HUDEP-2 (cell line): ENCODE results near the gene LPGAT1.

ENCODE experiments used
- DNase-seq, 76 experiments: peaks; one replicate each; lab custom pipeline; 2025; ENCODE audit not compliant: unreplicated experiment in 76 of 76; lab: John Stamatoyannopoulos, UW

Gene LPGAT1

GRCh38 chr1:211781260-211781659, 49.3 kb downstream of the LPGAT1 start:
- DNase-seq: no peak

GRCh38 chr1:211775170-211775569, 55.4 kb downstream of the LPGAT1 start:
- DNase-seq: no peak

DNA sequence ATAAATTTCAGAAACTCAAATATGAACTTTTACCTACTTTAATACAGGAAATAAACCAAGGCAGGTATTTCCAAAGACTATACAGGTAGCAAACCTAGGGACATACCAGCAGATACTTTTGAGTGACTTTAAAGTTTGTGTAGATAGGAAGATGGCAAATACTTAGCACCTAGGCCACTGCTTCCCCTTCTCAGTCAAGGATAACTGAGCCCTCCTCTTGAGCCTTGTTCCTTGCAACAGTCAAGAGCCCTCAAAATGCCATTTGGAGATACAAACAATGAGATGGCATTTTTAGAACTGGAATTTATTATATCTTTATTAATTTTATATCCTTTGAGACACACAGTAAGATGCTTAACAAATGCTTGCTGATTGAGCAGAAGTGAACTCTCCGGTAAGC, 65.9 kb downstream of the LPGAT1 start:
- no peak for DNase-seq

GRCh38 chr1:211762206-211762605, 68.4 kb downstream of the LPGAT1 start:
- DNase-seq: no peak

DNA sequence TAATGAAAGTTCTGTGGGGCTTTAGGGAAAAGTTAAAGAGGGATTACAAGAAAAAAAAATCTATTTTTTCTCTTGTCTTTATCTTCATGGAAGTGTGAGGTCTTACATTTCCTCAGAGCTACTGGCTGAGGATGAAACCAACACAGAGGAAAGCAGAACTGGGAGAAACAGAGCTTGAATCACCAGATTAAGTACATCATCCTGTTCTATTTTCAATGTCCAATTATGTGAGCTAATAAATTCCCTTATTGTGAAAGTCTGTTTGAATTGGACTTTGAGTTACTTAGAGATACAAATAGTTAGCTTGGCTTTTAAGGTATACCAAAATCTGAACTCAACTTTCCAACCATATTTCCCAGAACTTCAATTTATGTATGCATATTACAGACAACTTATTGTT, 69.2 kb downstream of the LPGAT1 start:
- DNase-seq: no peak

DNA sequence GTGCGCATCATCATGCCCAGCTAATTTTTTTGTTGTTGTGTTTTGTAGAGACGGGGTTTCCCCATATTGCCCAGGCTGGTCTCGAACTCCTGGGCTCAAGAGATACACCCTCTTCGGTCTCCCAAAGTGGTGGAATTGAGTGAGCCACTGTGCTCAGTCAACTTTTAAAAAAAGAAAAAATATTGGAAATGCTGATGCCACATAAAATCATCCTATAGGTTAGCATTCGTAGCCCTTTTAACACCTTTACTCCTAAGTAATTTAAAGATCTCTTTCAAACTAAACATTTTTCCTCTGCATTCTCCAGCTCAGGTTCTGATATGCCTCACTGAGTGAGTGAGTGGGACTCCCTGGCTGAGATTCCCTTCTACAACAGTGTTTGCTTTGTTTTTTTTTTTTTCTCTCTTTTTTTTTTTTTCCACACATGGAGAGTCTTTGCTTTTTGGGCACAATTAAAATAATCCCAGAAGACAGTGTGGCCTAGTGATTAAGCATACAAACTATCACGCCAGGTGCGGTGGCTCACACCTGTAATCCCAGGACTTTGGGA, 74.0 kb downstream of the LPGAT1 start:
- no peak for DNase-seq

DNA sequence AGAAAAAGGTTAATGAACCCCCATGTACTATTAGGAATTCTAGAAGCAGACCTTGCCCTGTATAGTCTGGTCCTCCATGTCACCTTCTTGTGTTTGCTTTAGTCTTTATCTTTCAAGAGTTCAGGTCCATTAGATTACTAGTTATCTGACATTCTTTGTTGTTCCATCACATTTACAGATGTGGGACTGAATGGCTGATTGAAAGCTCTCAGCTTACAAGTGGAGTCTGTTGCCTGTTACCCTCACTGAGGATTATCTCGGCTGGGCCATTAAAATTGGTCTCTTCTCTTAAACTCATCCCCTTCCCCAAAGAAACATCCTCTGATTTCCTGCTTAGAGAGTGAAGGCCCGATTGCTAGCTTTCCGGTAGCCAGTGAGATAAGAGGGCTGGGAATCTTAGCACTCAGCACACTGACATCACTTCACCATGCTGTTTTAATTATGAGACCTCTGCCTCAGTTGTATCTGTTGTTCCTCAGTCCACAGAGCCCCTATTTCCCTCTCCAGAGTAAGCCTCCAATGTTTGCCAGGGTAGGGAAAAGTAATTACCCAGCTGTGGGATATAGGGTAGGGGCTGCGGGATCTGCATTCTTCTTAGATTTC, 76.8 kb downstream of the LPGAT1 start:
- no peak for DNase-seq

DNA sequence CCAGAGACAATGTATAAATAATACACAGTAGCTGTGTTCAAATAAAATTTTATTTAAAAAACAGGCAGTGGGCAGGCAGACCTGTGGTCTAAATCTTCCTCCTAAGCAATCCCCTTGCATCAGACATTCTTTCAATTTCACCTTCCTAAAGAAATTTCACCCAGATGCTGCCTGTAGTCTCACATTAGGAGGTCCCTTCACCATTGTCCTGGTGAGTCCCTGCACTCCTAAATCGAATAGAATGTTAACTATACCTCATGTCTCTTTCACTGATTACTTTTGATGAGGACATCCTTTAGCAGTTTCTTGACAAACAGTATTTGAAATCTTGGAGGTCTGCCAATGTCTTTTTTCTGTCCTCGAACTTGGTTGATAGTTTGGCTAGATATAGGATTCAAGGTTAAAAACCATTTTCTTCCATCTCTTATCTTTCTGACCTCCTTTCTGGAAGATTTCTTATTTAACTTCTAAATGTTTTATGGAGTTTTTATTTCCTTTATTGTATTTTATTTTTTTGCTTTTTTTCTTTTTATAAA, 77.5 kb downstream of the LPGAT1 start:
- peak in 7 of 76 experiments; percentile 5 to 20 (median 11) for DNase-seq

- DNase-seq: no peak
Observed at GRCh38 chr1:211752317-211752716, 78.2 kb downstream of the LPGAT1 start.

GRCh38 chr1:211751438-211751837, 79.1 kb downstream of the LPGAT1 start:
- DNase-seq: no peak

GRCh38 chr1:211750599-211750998, 80.0 kb downstream of the LPGAT1 start:
- DNase-seq: no peak

- DNase-seq: no peak
Observed at GRCh38 chr1:211749251-211749650, 81.3 kb downstream of the LPGAT1 start.

- DNase-seq: no peak
Observed at GRCh38 chr1:211748810-211749209, 81.8 kb downstream of the LPGAT1 start.

DNA sequence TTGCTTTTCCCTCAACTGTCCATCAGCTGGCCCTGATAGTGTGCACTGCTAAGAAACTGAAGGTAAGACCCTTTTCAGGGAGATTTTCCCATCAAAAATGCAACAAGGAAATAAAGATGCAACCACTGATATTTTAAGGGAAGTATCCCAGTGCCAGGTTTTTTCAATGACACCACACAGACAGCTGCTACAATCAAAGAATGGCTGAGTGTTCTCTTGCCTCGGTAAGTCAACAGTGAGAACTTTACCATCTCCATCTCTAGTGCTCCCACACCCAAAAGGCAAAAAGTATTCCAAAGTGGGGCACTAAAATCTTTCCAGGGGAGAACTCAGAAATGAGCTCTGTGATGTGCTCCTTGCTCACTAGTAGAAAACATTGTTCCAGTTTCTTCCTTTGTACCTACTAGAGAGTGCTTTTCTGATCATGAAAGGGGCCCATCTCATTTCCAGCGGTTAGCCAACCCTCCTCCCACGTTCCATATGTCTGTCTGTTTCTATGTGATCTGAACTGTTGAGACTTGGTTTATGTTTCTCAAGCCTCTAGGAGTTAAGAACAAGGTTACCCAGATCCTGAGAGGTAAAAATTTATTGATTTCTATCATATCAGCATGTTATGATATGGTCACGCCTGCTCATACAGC, 87.6 kb downstream of the LPGAT1 start:
- DNase-seq: no peak

DNA sequence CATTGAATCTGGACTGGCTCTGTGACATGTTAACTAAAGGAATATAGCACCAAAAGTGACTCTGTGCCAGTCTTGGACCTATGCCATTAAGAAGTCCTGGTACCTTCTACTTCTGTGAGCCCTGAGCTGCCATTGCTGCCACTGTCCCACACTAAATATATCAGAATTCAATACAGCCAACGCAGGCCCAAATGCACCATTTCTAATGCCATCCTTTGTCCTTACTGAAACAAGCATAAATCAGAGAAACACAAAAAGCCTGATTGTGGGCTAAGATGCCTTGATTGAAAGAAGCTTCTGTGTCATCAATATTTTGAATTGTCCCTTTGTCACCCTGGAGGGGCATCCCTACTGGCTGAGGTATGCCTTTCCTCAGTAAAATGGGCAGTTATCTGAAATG, 88.3 kb downstream of the LPGAT1 start:
- no peak for DNase-seq

DNA sequence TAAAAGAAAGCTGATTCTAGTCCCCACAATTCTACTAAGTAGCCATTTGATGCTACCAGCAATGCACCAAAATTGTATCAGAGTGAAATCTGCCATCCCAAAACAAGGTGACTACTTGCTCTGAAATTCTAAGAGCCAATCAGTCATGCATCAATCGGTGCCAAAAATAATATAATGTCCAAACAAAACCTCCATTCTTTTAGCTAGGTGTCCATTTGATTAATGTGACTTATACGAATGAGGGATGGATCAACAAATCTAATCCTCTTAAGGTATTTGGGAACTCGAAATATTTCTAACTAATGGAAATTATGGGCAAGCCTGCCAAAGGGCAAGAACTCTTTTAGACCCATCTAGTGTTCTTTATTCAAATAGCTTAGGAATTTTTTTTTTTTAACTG, 88.8 kb downstream of the LPGAT1 start:
- DNase-seq: no peak

GRCh38 chr1:211741116-211741515, 89.4 kb downstream of the LPGAT1 start:
- peak in 3 of 76 experiments; percentile 8 to 33 (median 28) for DNase-seq

- no peak for DNase-seq
Observed at GRCh38 chr1:211739671-211740411, 90.7 kb downstream of the LPGAT1 start.

GRCh38 chr1:211738691-211739301, 91.8 kb downstream of the LPGAT1 start:
- DNase-seq: no peak

- no peak for DNase-seq
Observed at GRCh38 chr1:211738096-211738690, 92.4 kb downstream of the LPGAT1 start.
